CD4-positive, CD25-positive, alpha-beta regulatory T cell (primary cell): ENCODE data around the gene RUNX2. TPM values are rescaled to one million over a fixed set of nuclear protein-coding genes. Genes with fewer than 3 reads are reported as not detected.

Source experiments
- ATAC-seq, 2 donors: fragments of 150-1000 bp; cut with Tn5 transposase; one replicate each; pipeline ENCODE4 v1.10.0; 2021; ENCODE audit warnings: low read depth in 2 of 2, moderate number of reproducible peaks in 2 of 2, moderate library complexity in 1 of 2
- DNase-seq, 3 donors: peaks; one replicate each; pipeline versions ENCODE4 v3.0.0 to v3.0.0-alpha.2; 2012 to 2022; ENCODE audit warnings: mixed read lengths in 1 of 3
- H3K27ac ChIP-seq: one replicate; pipeline ENCODE4 v1.7.0; 2013; ENCODE audit warnings: mild to moderate bottlenecking, low read length; ENCODE audit not compliant: insufficient read depth, poor library complexity, severe bottlenecking
- H3K27me3 ChIP-seq: one replicate; pipeline ENCODE4 v1.7.0; 2013; ENCODE audit warnings: low read length; ENCODE audit not compliant: control insufficient read depth, insufficient read depth
- H3K36me3 ChIP-seq: one replicate; pipeline ENCODE4 v1.7.0; 2013; ENCODE audit warnings: mild to moderate bottlenecking, low read length, moderate library complexity; ENCODE audit not compliant: control insufficient read depth, insufficient read depth
- H3K4me1 ChIP-seq: 2 replicates; pipeline ENCODE4 v1.7.0; 2013; ENCODE audit warnings: mild to moderate bottlenecking, low read length; ENCODE audit not compliant: insufficient read depth, control insufficient read depth, poor library complexity, severe bottlenecking
- H3K4me3 ChIP-seq: one replicate; pipeline ENCODE4 v1.7.0; 2013; ENCODE audit warnings: low read depth, mild to moderate bottlenecking, low read length, moderate library complexity
- H3K9me3 ChIP-seq, 2 experiments: 1 replicate in 1 of 2; 2 replicates in 1 of 2; pipeline ENCODE4 v1.7.0; 2013; ENCODE audit warnings: low read length in 2 of 2, mild to moderate bottlenecking in 1 of 2, moderate library complexity in 1 of 2; ENCODE audit not compliant: control insufficient read depth in 2 of 2
- H3K27ac Mint-ChIP-seq, 3 donors: one replicate each; pipeline ENCODE4 v1.8.0; 2020 to 2022; ENCODE audit warnings: mild to moderate bottlenecking in 3 of 3, mixed read lengths in 3 of 3, moderate library complexity in 2 of 3
- H3K27me3 Mint-ChIP-seq: one replicate; pipeline ENCODE4 v1.8.0; 2022; ENCODE audit warnings: mild to moderate bottlenecking, mixed read lengths
- H3K36me3 Mint-ChIP-seq: one replicate; pipeline ENCODE4 v1.8.0; 2020; ENCODE audit warnings: mixed read lengths
- H3K4me1 Mint-ChIP-seq, 4 donors: one replicate each; pipeline ENCODE4 v1.8.0; 2020 to 2022; ENCODE audit warnings: mixed read lengths in 4 of 4, mild to moderate bottlenecking in 1 of 4
- H3K4me3 Mint-ChIP-seq, 4 donors: one replicate each; pipeline ENCODE4 v1.8.0; 2020 to 2022; ENCODE audit warnings: mild to moderate bottlenecking in 4 of 4, mixed read lengths in 4 of 4, moderate library complexity in 3 of 4
- H3K9me3 Mint-ChIP-seq, 7 donors: one replicate each; pipeline ENCODE4 v1.8.0; 2020 to 2022; ENCODE audit warnings: mixed read lengths in 7 of 7, mild to moderate bottlenecking in 3 of 7, moderate library complexity in 2 of 7
- polyA plus RNA-seq, 4 donors: library from polyadenylated mRNA; unstranded; fragments of 300-500 nt; fragmentation: Illumina TruSeq; gene quantifications; one replicate each; pipeline ENCODE4 v1.2.3, GENCODE V29; 2021
- total RNA-seq: library from RNA; stranded (reverse); gene quantifications from one replicate; pipeline ENCODE4 v1.2.3, GENCODE V29; 2022

The RUNX2 gene
- total and polyA plus RNA-seq, 5 donors from 2014 or later, result 5.3 to 30.0 (median 5.5) TPM

DNA sequence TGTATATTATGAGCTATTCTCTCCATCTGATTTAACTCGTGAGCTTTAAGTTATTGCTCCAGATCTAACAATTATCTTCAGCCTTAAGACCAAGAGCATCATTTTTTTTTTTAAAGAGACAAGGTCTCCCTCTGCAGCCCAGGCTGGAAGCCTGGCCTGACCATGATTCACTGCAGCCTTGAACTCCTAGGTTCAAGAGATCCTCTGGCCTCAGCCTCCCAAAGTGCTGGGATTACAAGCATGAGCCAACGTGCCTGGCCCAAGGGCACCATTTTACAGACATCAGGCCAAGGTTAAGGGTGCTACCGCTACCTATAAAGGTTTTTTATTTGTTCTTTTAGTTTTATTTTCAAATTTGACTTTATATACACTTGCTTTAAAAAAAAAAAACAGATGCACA lies 47.3 kb downstream of the RUNX2 start:
- H3K27ac Mint-ChIP-seq, result peak overlapping the region in 1 of 3 donors; percentile 32
- no peak overlapping the region for H3K4me3 ChIP-seq
- H3K27me3 Mint-ChIP-seq, result no peaks in the 10 kb centered on the region
- peaks cover 17% of the 10 kb centered on the region for H3K4me1 ChIP-seq
- no peaks in the 10 kb centered on the region for H3K27me3 ChIP-seq
- no peaks in the 10 kb centered on the region for H3K9me3 ChIP-seq
- no peak for ATAC-seq
- peaks cover 15 to 32% (median 26%) of the 10 kb centered on the region in 4 donors for H3K4me1 Mint-ChIP-seq
- DNase-seq, result no peak
- no peak overlapping the region for H3K27ac ChIP-seq
- H3K36me3 Mint-ChIP-seq, result no peaks in the 10 kb centered on the region
- H3K36me3 ChIP-seq, result no peaks in the 10 kb centered on the region
- peak overlapping the region in 1 of 4 donors; percentile 75 for H3K4me3 Mint-ChIP-seq
- no peaks in the 10 kb centered on the region for H3K9me3 Mint-ChIP-seq

- peaks cover 15 to 25% (median 22%) of the 10 kb centered on the region in 4 donors for H3K4me1 Mint-ChIP-seq
- Histone ChIP-seq H3K36me3 (no peaks in the 10 kb centered on the region), H3K27me3 (no peaks in the 10 kb centered on the region), H3K27ac (peak overlapping the region; percentile 96), H3K9me3 (no peaks in the 10 kb centered on the region), H3K4me1 (peaks cover 17% of the 10 kb centered on the region), H3K4me3 (peak overlapping the region; percentile 98)
- no peak for ATAC-seq
- H3K9me3 Mint-ChIP-seq, result peaks cover 0 to 1% (median 0%) of the 10 kb centered on the region in 7 donors
- peaks cover 4% of the 10 kb centered on the region for H3K27me3 Mint-ChIP-seq
- H3K4me3 Mint-ChIP-seq, result peak overlapping the region; percentile 88 to 99 (median 97)
- no peaks in the 10 kb centered on the region for H3K36me3 Mint-ChIP-seq
- no peak for DNase-seq
- H3K27ac Mint-ChIP-seq, result peak overlapping the region; percentile 96 to 100 (median 98)
Observed at GRCh38 chr6:45376310-45377042, 48.3 kb downstream of the RUNX2 start.

- no peaks in the 10 kb centered on the region for H3K27me3 ChIP-seq
- ATAC-seq (peak; percentile 0 to 1), DNase-seq (no peak)
- peaks cover 0 to 1% (median 0%) of the 10 kb centered on the region in 7 donors for H3K9me3 Mint-ChIP-seq
- peaks cover 17% of the 10 kb centered on the region for H3K4me1 ChIP-seq
- no peaks in the 10 kb centered on the region for H3K36me3 Mint-ChIP-seq
- no peaks in the 10 kb centered on the region for H3K9me3 ChIP-seq
- peak overlapping the region; percentile 96 for H3K27ac ChIP-seq
- peaks cover 4% of the 10 kb centered on the region for H3K27me3 Mint-ChIP-seq
- H3K27ac Mint-ChIP-seq, result peak overlapping the region; percentile 96 to 100 (median 98)
- H3K4me3 ChIP-seq, result peak overlapping the region; percentile 98
- H3K4me3 Mint-ChIP-seq, result peak overlapping the region; percentile 88 to 99 (median 97)
- no peaks in the 10 kb centered on the region for H3K36me3 ChIP-seq
- peaks cover 15 to 25% (median 18%) of the 10 kb centered on the region in 4 donors for H3K4me1 Mint-ChIP-seq
Observed at GRCh38 chr6:45377043-45377553, 49.0 kb downstream of the RUNX2 start.

DNA sequence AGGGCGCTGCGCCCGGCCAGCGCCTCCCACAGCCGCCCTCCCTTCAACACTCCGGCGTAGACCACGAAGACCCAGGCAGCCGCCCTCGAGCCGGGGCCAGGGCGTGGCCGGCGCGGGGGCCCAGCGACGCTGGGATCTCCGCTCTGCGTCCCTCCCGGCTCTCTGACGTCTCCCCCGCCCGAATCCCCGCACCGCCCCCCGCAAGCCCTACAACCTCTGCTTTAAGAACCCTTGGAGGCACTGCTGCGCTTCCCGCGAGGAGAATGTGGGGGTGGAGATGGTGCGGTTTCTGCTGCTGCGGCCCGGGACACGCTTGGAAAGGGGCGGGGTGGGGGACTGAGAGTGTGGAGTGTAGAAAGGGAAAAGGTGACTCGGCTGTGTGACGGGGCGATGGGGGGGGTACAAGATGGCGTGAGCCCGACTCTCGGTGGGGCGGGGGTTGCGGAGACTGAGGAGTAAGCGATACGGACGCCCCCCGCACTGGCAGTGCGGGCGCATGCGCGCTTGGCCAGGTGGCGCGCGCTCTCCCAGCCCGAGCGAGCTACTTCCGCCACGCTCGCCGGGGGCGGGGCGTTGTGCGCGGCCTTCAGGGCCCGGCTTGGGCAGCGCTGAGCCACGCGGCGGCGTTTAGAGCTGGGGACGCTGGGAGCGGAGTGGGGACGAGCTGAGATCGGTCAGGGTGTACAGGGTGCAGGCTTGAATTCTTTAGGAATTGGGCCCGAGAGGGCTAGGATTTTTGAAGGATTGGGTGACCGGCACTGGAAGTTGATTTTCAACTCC lies 49.6 kb downstream of the RUNX2 start, which contains the start of gene SUPT3H:
Gene SUPT3H (minus strand): TSS at position 381 of the 780 bp plus-strand sequence.
- H3K27me3 ChIP-seq, result no peaks in the 10 kb centered on the region
- Mint-ChIP-seq H3K27me3 (peaks cover 4% of the 10 kb centered on the region), H3K9me3 (peaks cover 0 to 1% (median 0%) of the 10 kb centered on the region in 7 donors), H3K36me3 (no peaks in the 10 kb centered on the region), H3K4me3 (peak within 1 kb of the TSS; percentile 88 to 99 (median 97)), H3K4me1 (peaks cover 15 to 25% (median 17%) of the 10 kb centered on the region in 4 donors), H3K27ac (peak within 1 kb of the TSS; percentile 96 to 100 (median 98))
- DNase-seq (peak; percentile 88 to 94 (median 89)), ATAC-seq (peak; percentile 86 to 87)
- peak within 1 kb of the TSS; percentile 96 for H3K27ac ChIP-seq
- peaks cover 17% of the 10 kb centered on the region for H3K4me1 ChIP-seq
- no peaks in the 10 kb centered on the region for H3K9me3 ChIP-seq
- peak within 1 kb of the TSS; percentile 98 for H3K4me3 ChIP-seq
- H3K36me3 ChIP-seq, result no peaks in the 10 kb centered on the region

DNA sequence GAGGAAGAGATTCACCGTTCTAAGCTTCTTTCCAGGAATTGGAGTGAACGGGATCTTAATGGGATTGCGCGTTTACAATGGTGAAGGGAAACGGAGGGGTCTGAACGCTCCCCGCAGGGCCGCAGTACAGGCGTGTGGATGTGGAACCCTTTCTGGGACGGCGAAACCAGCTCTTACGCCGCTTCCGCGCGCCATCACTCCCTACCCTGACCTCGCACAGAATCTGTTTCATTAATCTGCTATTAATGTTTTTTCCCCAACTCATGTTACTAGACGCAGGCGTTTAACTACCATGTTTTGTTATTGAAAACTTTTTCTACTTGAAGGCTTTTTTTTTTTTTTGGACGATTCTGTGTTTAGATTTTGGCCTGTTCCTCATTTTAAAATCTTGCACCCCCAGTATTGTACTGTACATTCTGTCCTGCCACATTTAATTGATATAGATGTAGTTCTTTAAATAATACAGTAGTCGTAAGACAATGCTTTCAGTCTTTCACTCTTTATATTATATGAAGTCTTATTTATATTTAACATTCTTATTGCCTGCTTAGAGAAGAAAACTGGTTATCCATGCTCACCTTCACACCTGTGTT lies 50.3 kb downstream of the RUNX2 start:
- Histone ChIP-seq H3K36me3 (no peaks in the 10 kb centered on the region), H3K9me3 (no peaks in the 10 kb centered on the region), H3K27me3 (no peaks in the 10 kb centered on the region), H3K4me1 (peaks cover 17% of the 10 kb centered on the region), H3K4me3 (peak overlapping the region; percentile 95), H3K27ac (peak overlapping the region; percentile 96)
- peaks cover 13 to 25% (median 17%) of the 10 kb centered on the region in 4 donors for H3K4me1 Mint-ChIP-seq
- H3K4me3 Mint-ChIP-seq, result peak overlapping the region; percentile 88 to 99 (median 97)
- no peak for ATAC-seq
- peak overlapping the region; percentile 96 to 99 (median 98) for H3K27ac Mint-ChIP-seq
- no peaks in the 10 kb centered on the region for H3K36me3 Mint-ChIP-seq
- H3K9me3 Mint-ChIP-seq, result peaks cover 0 to 1% (median 0%) of the 10 kb centered on the region in 7 donors
- peak in 1 of 3 donors; percentile 56 for DNase-seq
- peaks cover 4% of the 10 kb centered on the region for H3K27me3 Mint-ChIP-seq

GRCh38 chr6:45382391-45382790 lies 54.3 kb downstream of the RUNX2 start:
- DNase-seq (no peak), ATAC-seq (no peak)
- Histone ChIP-seq H3K4me3 (no peak overlapping the region), H3K27me3 (no peaks in the 10 kb centered on the region), H3K9me3 (no peaks in the 10 kb centered on the region), H3K4me1 (peaks cover 8% of the 10 kb centered on the region), H3K27ac (no peak overlapping the region), H3K36me3 (no peaks in the 10 kb centered on the region)
- Mint-ChIP-seq H3K27ac (no peak overlapping the region), H3K9me3 (peaks cover 0 to 1% (median 0%) of the 10 kb centered on the region in 7 donors), H3K27me3 (peaks cover 10% of the 10 kb centered on the region), H3K4me1 (peaks cover 5 to 11% (median 7%) of the 10 kb centered on the region in 4 donors), H3K4me3 (no peak overlapping the region), H3K36me3 (no peaks in the 10 kb centered on the region)

DNA sequence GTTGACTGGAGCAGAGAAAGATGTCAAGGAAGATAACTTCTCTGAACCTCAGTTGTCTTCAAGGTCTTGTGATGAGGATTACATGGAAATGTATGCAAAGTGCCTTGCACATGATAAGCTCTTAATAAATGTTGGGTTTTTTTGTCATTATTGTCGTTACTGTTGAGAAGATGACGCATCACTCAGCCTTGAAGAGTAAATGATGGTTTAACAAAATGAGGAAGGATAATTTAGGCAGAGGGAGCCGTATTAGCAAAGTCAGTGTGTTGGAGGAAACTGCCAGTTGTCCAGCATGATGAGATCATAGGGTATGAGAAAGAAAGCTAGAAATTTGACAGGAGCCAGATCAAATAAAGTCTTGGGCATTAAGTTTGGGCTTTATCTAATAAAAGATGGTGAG lies 58.4 kb downstream of the RUNX2 start:
- Histone ChIP-seq H3K27me3 (no peaks in the 10 kb centered on the region), H3K36me3 (no peaks in the 10 kb centered on the region), H3K9me3 (no peaks in the 10 kb centered on the region), H3K27ac (no peak overlapping the region), H3K4me3 (no peak overlapping the region), H3K4me1 (no peaks in the 10 kb centered on the region)
- H3K27ac Mint-ChIP-seq, result no peak overlapping the region
- no peak overlapping the region for H3K4me3 Mint-ChIP-seq
- no peaks in the 10 kb centered on the region for H3K4me1 Mint-ChIP-seq
- no peak for ATAC-seq
- no peaks in the 10 kb centered on the region for H3K36me3 Mint-ChIP-seq
- H3K9me3 Mint-ChIP-seq, result peaks cover 0 to 1% (median 0%) of the 10 kb centered on the region in 7 donors
- no peak for DNase-seq
- peaks cover 11% of the 10 kb centered on the region for H3K27me3 Mint-ChIP-seq
